CD14-positive monocyte (primary cell): ENCODE measurements around the gene HLCS. TPM values are rescaled to one million over a fixed set of nuclear protein-coding genes. Genes with fewer than 3 reads are reported as not detected.

Experiments used
- DNase-seq, 3 donors: peaks; one replicate each; pipeline ENCODE4 v3.0.0-alpha.2; 2011 to 2022
- H2AFZ ChIP-seq: 2 replicates; pipeline ENCODE4 v1.6.0; 2012; ENCODE audit warnings: mild to moderate bottlenecking, low read depth, low read length, inconsistent platforms; ENCODE audit not compliant: insufficient read depth, poor library complexity, severe bottlenecking
- H3K27ac ChIP-seq, 2 donors: 1 replicate in 1 of 2; 2 replicates in 1 of 2; pipeline ENCODE4 v1.5.1; 2012 to 2013; ENCODE audit warnings: low read length in 2 of 2, control low read depth in 1 of 2, inconsistent platforms in 1 of 2, low read depth in 1 of 2, mild to moderate bottlenecking in 1 of 2
- H3K27me3 ChIP-seq, 2 donors: one replicate each; pipeline versions ENCODE4 v1.6.0 to v1.6.1; 2011 to 2013; ENCODE audit warnings: low read length in 2 of 2; ENCODE audit not compliant: control insufficient read depth in 2 of 2, insufficient read depth in 2 of 2
- H3K36me3 ChIP-seq, 2 donors: replicated peaks in 1 of 2; 1 replicate in 1 of 2; 2 replicates in 1 of 2; pipeline versions ENCODE4 v1.5.1 to v1.6.1; 2012 to 2013; ENCODE audit warnings: low read length in 2 of 2, control low read depth in 1 of 2, inconsistent platforms in 1 of 2, mild to moderate bottlenecking in 1 of 2; ENCODE audit not compliant: insufficient read depth in 2 of 2, control insufficient read depth in 1 of 2
- H3K4me1 ChIP-seq, 2 donors: 1 replicate in 1 of 2; 2 replicates in 1 of 2; pipeline versions ENCODE4 v1.5.1 to v1.6.1; 2012 to 2013; ENCODE audit warnings: low read length in 2 of 2, control low read depth in 1 of 2, inconsistent platforms in 1 of 2, mild to moderate bottlenecking in 1 of 2, moderate library complexity in 1 of 2; ENCODE audit not compliant: insufficient read depth in 2 of 2, control insufficient read depth in 1 of 2
- H3K4me2 ChIP-seq: replicated peaks from 2 replicates; pipeline ENCODE3; 2012; ENCODE audit warnings: low read length, moderate library complexity, mild to moderate bottlenecking; ENCODE audit not compliant: poor library complexity, severe bottlenecking; ENCODE audit errors: extremely low read depth
- H3K4me3 ChIP-seq, 3 experiments: fragments of 200-600 bp in 1 of 3; sonication (generic) in 1 of 3; replicated peaks in 1 of 3; 1 replicate in 2 of 3; 2 replicates in 1 of 3; pipeline ENCODE4 v1.5.1; 2011 to 2013; ENCODE audit warnings: low read length in 3 of 3, mild to moderate bottlenecking in 3 of 3, control low read depth in 2 of 3, low read depth in 2 of 3, inconsistent platforms in 1 of 3, moderate library complexity in 1 of 3
- H3K79me2 ChIP-seq: 2 replicates; pipeline ENCODE4 v1.6.0; 2012; ENCODE audit warnings: mild to moderate bottlenecking, control low read depth, inconsistent platforms, low read length, moderate library complexity; ENCODE audit not compliant: insufficient read depth
- H3K9ac ChIP-seq: 2 replicates; pipeline ENCODE4 v1.6.0; 2017; ENCODE audit warnings: low read length, mild to moderate bottlenecking; ENCODE audit not compliant: insufficient read depth, poor library complexity, severe bottlenecking
- H3K9me3 ChIP-seq, 2 donors: replicated peaks in 1 of 2; 1 replicate in 1 of 2; 2 replicates in 1 of 2; pipeline versions ENCODE4 v1.5.1 to v1.6.1; 2012 to 2013; ENCODE audit warnings: low read length in 2 of 2, control low read depth in 1 of 2; ENCODE audit not compliant: control insufficient read depth in 1 of 2, insufficient read depth in 1 of 2
- H4K20me1 ChIP-seq: 2 replicates; pipeline ENCODE4 v1.6.0; 2012; ENCODE audit warnings: mild to moderate bottlenecking, low read length, control low read depth, moderate library complexity; ENCODE audit not compliant: insufficient read depth
- H3K27ac Mint-ChIP-seq, 7 donors: one replicate each; pipeline ENCODE4 v1.8.0; 2020; ENCODE audit warnings: mild to moderate bottlenecking in 7 of 7, mixed read lengths in 7 of 7, moderate library complexity in 6 of 7, inconsistent platforms in 2 of 7
- H3K27me3 Mint-ChIP-seq, 3 donors: one replicate each; pipeline ENCODE4 v1.8.0; 2021 to 2022; ENCODE audit warnings: low read depth in 3 of 3, mild to moderate bottlenecking in 3 of 3, mixed read lengths in 3 of 3, moderate library complexity in 3 of 3, inconsistent platforms in 1 of 3
- H3K36me3 Mint-ChIP-seq, 2 donors: one replicate each; pipeline ENCODE4 v1.8.0; 2020; ENCODE audit warnings: mixed read lengths in 2 of 2, inconsistent platforms in 1 of 2, mild to moderate bottlenecking in 1 of 2
- H3K4me1 Mint-ChIP-seq: one replicate; pipeline ENCODE4 v1.8.0; 2020; ENCODE audit warnings: mild to moderate bottlenecking, mixed read lengths
- H3K4me3 Mint-ChIP-seq, 2 donors: one replicate each; pipeline ENCODE4 v1.8.0; 2020; ENCODE audit warnings: mild to moderate bottlenecking in 2 of 2, mixed read lengths in 2 of 2, moderate library complexity in 1 of 2
- H3K9me3 Mint-ChIP-seq, 7 donors: one replicate each; pipeline ENCODE4 v1.8.0; 2020 to 2022; ENCODE audit warnings: mixed read lengths in 7 of 7, mild to moderate bottlenecking in 6 of 7, moderate library complexity in 6 of 7, inconsistent platforms in 2 of 7
- WGBS: methylation state at CpG from one replicate; pipeline ENCODE4 v1.1.5; 2013; ENCODE audit warnings: missing lambda C conversion rate; ENCODE audit not compliant: insufficient coverage; 5-methylcytosine and 5-hydroxymethylcytosine counted together
- intact Hi-C, 2 donors: fragments of 100-400 bp; cut with micrococcal nuclease; formaldehyde crosslinking; loops; one replicate each; pipeline versions ENCODE4 v1.15.0 to v1.15.1; 2023
- polyA plus RNA-seq, 3 donors: library from polyadenylated mRNA; depleted of rRNA in 1 of 3; unstranded in 2 of 3; stranded (reverse) in 1 of 3; fragments of 300-500 nt in 2 of 3; fragments of >200 nt in 1 of 3; fragmentation: Illumina TruSeq in 2 of 3; gene quantifications; 1 replicate in 2 of 3; 2 replicates in 1 of 3; pipeline ENCODE4 v1.2.3, GENCODE V29; 2012 to 2021
- TF ChIP-seq, protein P1 (sequence below): fragments of 200-600 bp; IDR thresholded peaks from one replicate; pipeline ENCODE4 v1.8.0; 2022; ENCODE audit warnings: antibody characterized with exemption, mild to moderate bottlenecking

The HLCS gene
- polyA plus RNA-seq, 3 donors = 2.1 to 3.1 (median 2.2) TPM

DNA sequence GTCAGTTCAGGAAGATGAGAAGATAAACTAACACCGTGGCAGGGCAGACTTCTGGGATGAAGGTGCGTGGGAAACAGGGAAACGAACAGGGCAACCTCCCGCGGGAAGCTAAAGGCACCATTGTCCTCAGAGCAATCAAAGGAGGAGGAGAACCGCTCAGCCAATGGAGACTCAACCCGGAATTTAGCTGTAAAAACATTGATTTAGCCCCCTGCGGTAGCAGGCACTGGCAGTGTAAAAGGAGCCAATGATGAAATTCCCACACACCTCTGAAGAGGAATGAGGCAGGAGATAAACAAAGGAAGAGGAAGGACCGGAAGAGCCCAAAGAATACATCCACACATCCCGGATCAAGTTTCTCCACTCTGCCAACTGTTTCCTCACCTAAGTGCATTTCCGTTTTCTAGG, 19.5 kb downstream of the HLCS start:
- intact Hi-C loops = no loop called here
- H3K4me1 Mint-ChIP-seq = peaks cover 4% of the 10 kb centered on the region

GRCh38 chr21:36945496-36946138, 20.9 kb downstream of the HLCS start:
- no peak overlapping the region for H3K4me3 Mint-ChIP-seq
- no peak overlapping the region for H3K27ac Mint-ChIP-seq
- intact Hi-C loops = no loop called here
- Histone ChIP-seq H2AFZ (no peak overlapping the region), H3K27ac (no peak overlapping the region), H3K27me3 (no peaks in the 10 kb centered on the region), H3K4me2 (no peak overlapping the region), H3K4me1 (peaks cover 0 to 4% of the 10 kb centered on the region in 2 donors), H3K9ac (no peak overlapping the region), H3K9me3 (peaks cover 15 to 16% of the 10 kb centered on the region in 2 donors), H4K20me1 (no peaks in the 10 kb centered on the region), H3K4me3 (no peak overlapping the region), H3K36me3 (no peaks in the 10 kb centered on the region), H3K79me2 (no peaks in the 10 kb centered on the region)
- peaks cover 0 to 3% (median 2%) of the 10 kb centered on the region in 3 donors for H3K27me3 Mint-ChIP-seq
- H3K4me1 Mint-ChIP-seq = peaks cover 4% of the 10 kb centered on the region
- peaks cover 7 to 9% of the 10 kb centered on the region in 2 donors for H3K36me3 Mint-ChIP-seq
- DNase-seq = no peak
- TF ChIP-seq, protein P1, sequence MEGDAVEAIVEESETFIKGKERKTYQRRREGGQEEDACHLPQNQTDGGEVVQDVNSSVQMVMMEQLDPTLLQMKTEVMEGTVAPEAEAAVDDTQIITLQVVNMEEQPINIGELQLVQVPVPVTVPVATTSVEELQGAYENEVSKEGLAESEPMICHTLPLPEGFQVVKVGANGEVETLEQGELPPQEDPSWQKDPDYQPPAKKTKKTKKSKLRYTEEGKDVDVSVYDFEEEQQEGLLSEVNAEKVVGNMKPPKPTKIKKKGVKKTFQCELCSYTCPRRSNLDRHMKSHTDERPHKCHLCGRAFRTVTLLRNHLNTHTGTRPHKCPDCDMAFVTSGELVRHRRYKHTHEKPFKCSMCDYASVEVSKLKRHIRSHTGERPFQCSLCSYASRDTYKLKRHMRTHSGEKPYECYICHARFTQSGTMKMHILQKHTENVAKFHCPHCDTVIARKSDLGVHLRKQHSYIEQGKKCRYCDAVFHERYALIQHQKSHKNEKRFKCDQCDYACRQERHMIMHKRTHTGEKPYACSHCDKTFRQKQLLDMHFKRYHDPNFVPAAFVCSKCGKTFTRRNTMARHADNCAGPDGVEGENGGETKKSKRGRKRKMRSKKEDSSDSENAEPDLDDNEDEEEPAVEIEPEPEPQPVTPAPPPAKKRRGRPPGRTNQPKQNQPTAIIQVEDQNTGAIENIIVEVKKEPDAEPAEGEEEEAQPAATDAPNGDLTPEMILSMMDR = no peak
- peaks cover 4 to 29% (median 14%) of the 10 kb centered on the region in 7 donors for H3K9me3 Mint-ChIP-seq
- 75% methylated on average over 2 of the region's 6 CpGs for WGBS

More for the DNA sequence above, 19.5 kb downstream of the HLCS start:
- Histone ChIP-seq H4K20me1 (no peaks in the 10 kb centered on the region), H3K36me3 (no peaks in the 10 kb centered on the region), H3K9ac (no peak overlapping the region), H3K9me3 (peaks cover 14% of the 10 kb centered on the region in 2 donors), H3K4me1 (peaks cover 0 to 3% of the 10 kb centered on the region in 2 donors), H3K4me2 (no peak overlapping the region), H3K27me3 (no peaks in the 10 kb centered on the region), H3K4me3 (no peak overlapping the region), H3K27ac (no peak overlapping the region), H3K79me2 (no peaks in the 10 kb centered on the region), H2AFZ (no peak overlapping the region)
- no peak overlapping the region for H3K4me3 Mint-ChIP-seq
- no peak for DNase-seq
- H3K9me3 Mint-ChIP-seq = peaks cover 4 to 26% (median 14%) of the 10 kb centered on the region in 7 donors
- peaks cover 0 to 3% (median 2%) of the 10 kb centered on the region in 3 donors for H3K27me3 Mint-ChIP-seq
- TF ChIP-seq, protein P1 = no peak
- 100% methylated on average over 4 of the region's 11 CpGs for WGBS
- no peak overlapping the region for H3K27ac Mint-ChIP-seq
- H3K36me3 Mint-ChIP-seq = peaks cover 7 to 9% of the 10 kb centered on the region in 2 donors
